DMS114 treated with DMSO at 0.1 percent for 48 hours (cell line): ENCODE measurements around the gene PFN1.

ENCODE experiments used
- DNase-seq: peaks from one replicate; lab custom pipeline; 2025; ENCODE audit not compliant: unreplicated experiment; lab: John Stamatoyannopoulos, UW

The PFN1 gene

DNA sequence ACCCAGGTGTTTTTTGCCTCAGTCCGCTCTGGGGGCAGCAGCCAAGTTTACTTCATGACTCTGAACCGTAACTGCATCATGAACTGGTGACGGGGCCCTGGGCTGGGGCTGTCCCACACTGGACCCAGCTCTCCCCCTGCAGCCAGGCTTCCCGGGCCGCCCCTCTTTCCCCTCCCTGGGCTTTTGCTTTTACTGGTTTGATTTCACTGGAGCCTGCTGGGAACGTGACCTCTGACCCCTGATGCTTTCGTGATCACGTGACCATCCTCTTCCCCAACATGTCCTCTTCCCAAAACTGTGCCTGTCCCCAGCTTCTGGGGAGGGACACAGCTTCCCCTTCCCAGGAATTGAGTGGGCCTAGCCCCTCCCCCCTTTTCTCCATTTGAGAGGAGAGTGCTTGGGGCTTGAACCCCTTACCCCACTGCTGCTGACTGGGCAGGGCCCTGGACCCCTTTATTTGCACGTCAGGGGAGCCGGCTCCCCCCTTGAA lies 51.1 kb downstream of the PFN1 start:
- DNase-seq: no peak

DNA sequence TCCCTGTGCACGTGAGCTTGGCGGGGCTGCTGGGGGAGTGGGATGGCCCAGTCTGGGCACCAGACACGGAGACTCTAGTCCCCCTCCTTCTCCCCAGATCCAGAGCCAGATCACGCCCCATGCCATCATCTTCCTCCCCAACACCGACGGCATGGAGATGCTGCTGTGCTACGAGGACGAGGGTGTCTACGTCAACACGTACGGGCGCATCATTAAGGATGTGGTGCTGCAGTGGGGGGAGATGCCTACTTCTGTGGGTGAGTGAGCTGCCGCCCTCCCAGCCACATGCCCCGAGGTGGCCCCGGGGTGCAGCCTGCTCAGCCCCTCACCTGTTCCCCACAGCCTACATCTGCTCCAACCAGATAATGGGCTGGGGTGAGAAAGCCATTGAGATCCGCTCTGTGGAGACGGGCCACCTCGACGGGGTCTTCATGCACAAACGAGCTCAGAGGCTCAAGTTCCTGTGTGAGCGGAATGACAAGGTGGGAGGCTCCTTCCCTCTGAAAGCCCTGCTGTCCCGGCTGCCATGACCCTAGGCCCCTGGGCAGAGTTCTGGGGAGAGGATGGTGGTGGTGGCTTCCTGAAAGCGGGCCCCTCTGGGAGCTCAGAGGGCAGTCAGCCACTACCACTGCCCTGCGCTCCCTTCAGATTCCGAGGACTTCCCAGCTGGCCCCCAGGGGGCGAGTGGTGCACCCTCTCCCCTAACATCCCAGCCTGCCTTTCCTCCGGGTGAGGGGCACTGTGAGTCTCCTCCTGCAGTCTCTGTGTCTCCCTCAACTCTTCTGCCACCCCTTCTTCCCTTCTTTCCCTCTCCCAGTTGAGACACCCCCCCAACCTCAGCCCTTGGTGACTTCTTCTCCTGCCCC lies 51.8 kb downstream of the PFN1 start:
- DNase-seq: no peak

DNA sequence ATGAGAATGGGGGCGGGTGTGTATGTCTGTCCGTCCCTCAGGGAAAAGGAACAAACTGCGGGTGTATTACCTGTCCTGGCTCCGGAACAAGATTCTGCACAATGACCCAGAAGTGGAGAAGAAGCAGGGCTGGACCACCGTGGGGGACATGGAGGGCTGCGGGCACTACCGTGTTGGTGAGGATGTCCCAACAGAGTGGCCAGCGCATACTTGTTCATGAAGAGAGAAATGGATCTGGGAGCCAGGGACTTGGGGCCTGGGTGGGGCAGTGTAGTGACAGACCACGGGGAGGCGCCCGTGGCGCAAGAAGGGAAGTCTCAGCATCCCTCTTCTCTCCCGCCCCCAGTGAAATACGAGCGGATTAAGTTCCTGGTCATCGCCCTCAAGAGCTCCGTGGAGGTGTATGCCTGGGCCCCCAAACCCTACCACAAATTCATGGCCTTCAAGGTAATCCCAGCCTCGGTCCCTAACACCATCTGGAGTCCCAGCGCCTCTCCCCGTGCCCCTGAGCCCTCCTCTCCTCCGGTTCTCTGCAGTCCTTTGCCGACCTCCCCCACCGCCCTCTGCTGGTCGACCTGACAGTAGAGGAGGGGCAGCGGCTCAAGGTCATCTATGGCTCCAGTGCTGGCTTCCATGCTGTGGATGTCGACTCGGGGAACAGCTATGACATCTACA lies 52.5 kb downstream of the PFN1 start:
- DNase-seq: no peak
